Muscle layer of colon (tissue), 2 donors: Measurements from ENCODE around the gene HES2.
"Not testable (repeated sequence)": the region's sequence is repeated elsewhere in the genome, so short reads cannot be mapped to it uniquely, and the experiment has no call there.

ENCODE experiments used
- H3K27ac ChIP-seq: one replicate; pipeline ENCODE4 v1.7.0; 2013; ENCODE audit warnings: low read depth, mild to moderate bottlenecking, low read length, moderate library complexity
- H3K27me3 ChIP-seq, 2 donors: one replicate each; pipeline ENCODE4 v1.7.0; 2013; ENCODE audit warnings: low read length in 2 of 2, mild to moderate bottlenecking in 2 of 2; ENCODE audit not compliant: insufficient read depth in 2 of 2, control insufficient read depth in 1 of 2
- H3K36me3 ChIP-seq: one replicate; pipeline ENCODE4 v1.7.0; 2013; ENCODE audit warnings: mild to moderate bottlenecking, low read length; ENCODE audit not compliant: insufficient read depth
- H3K4me1 ChIP-seq: one replicate; pipeline ENCODE4 v1.7.0; 2013; ENCODE audit warnings: mild to moderate bottlenecking, low read length; ENCODE audit not compliant: insufficient read depth
- H3K4me3 ChIP-seq, 2 donors: one replicate each; pipeline ENCODE4 v1.7.0; 2013; ENCODE audit warnings: low read length in 2 of 2, low read depth in 1 of 2, mild to moderate bottlenecking in 1 of 2, moderate library complexity in 1 of 2
- H3K9ac ChIP-seq: one replicate; pipeline ENCODE4 v1.7.0; 2013; ENCODE audit warnings: low read length
- H3K9me3 ChIP-seq: one replicate; pipeline ENCODE4 v1.7.0; 2013; ENCODE audit warnings: mild to moderate bottlenecking, low read length
- donor health status: abdominal sarcoma.
- donor health status: Adenocarcinoma of cecum.

The HES2 gene

DNA sequence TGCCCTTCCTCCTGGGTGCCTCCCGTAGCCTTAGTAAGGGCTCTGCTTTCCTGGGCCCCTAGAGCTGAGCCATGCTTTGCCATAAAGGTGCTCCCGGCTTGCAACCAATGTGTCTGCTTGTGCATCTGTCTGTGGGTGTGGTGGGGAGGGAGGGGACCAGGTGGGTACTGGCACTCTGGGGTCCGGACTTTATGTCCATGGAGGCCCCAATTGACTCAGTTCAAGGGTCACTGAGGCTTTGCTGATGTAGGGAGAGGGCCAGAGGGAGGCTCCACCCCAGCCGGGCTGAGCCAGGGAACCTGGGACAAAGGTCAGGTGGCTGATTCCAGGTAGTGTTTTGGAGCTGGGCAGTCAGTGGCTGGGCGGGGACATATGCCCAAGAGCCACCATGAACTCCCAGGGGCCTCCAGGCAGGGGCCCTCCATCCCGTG lies 31.2 kb upstream of the HES2 start:
- H3K4me3 ChIP-seq: no peak overlapping the region
- peaks cover 18 to 67% of the 10 kb centered on the region in 2 donors for H3K27me3 ChIP-seq
- no peaks in the 10 kb centered on the region for H3K4me1 ChIP-seq
- no peaks in the 10 kb centered on the region for H3K9me3 ChIP-seq
- H3K27ac ChIP-seq: no peak overlapping the region
- no peaks in the 10 kb centered on the region for H3K36me3 ChIP-seq
- H3K9ac ChIP-seq: no peak overlapping the region

DNA sequence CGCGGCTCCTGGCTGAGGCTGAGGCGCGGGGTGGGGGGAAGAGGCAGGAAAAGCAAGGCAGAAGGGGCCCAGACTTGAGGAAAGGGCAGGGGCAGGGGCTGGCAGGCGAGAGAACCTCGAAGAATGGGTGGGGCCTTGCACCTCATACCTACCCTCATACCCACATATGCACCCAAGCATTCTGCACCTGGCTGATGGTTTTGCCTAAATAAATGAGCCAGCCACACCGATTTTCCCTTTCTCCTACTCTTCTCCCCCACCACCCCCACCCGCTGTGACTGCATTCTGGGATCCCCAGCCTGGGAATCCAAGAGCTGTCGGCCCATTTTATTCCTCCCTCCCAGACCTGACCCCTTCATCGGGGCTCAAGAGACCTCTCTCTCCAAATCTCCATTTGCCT lies 30.8 kb upstream of the HES2 start:
- not testable (repeated sequence) for H3K36me3 ChIP-seq, H3K27ac ChIP-seq, H3K9ac ChIP-seq, H3K4me1 ChIP-seq, H3K4me3 ChIP-seq, H3K9me3 ChIP-seq
- H3K27me3 ChIP-seq: peaks cover 18 to 64% of the 10 kb centered on the region in 2 donors

DNA sequence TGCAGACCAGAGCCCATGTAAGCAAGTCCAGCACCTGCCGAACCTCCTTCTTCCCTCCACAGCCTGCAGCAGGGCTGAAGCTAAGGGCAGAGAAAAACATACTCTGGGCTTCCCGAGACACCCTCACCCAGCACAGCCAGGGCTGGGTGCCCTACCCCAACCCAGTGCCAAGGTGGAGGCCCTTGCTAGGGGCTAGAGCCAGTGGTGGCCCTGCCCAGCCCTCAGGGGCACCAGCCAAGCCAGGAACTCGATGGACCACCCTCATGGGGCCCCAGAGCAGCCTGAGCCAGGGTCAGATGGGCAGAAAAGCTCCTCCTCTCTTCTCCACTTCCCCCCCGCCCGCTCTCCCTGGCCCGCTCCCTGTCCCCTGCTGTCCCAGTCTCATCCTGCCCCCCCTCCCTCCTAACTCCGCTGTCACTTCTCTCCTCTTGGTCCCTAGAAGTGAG lies 30.3 kb upstream of the HES2 start:
- H3K4me1 ChIP-seq: no peaks in the 10 kb centered on the region
- no peaks in the 10 kb centered on the region for H3K9me3 ChIP-seq
- H3K4me3 ChIP-seq: no peak overlapping the region
- no peak overlapping the region for H3K9ac ChIP-seq
- no peak overlapping the region for H3K27ac ChIP-seq
- H3K27me3 ChIP-seq: peaks cover 18 to 62% of the 10 kb centered on the region in 2 donors
- no peaks in the 10 kb centered on the region for H3K36me3 ChIP-seq

DNA sequence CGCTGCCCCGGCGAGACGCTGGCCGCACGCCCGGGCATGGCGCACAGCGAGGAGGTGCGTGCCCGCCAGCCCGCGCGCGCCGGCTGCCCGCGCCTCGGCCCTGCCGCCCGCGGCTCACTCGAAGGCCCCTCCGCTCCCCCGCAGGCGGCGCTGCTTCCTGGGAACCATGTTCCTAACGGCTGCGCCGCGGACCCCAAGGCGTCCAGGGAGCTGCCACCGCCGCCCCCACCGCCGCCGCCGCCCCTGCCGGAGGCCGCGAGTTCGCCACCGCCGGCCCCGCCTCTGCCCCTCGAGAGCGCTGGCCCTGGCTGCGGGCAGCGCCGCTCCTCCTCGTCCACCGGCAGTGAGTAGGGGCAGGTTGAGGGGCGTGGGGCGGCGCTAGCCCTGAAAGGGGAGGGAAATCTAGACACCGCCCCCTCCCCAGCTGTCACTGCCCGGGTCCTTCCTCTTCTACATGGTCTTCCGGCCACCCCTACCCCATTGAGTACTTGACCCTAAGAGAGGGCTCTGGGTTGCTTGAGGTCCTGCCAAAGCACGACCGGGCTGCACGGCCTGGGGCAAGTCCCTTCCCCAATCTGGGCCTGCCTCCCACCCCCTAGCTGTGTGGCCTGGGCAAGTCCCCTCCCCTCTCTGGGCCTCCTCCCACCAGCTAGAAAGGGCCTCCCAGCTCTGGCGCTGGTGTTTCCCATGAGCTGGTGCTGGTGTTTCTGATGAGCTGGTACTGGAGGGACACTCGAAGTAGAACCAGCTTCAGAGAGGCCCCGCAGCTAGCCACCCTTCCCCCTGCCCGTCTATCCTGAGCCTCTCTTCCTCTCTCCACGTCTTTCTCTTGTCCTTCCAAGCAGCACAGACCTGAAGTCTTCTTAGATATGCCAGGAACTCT lies 29.3 kb upstream of the HES2 start:
- Histone ChIP-seq H3K36me3 (no peaks in the 10 kb centered on the region), H3K4me1 (no peaks in the 10 kb centered on the region), H3K9me3 (no peaks in the 10 kb centered on the region), H3K27ac (no peak overlapping the region), H3K9ac (no peak overlapping the region), H3K4me3 (no peak overlapping the region), H3K27me3 (peaks cover 18 to 62% of the 10 kb centered on the region in 2 donors)

DNA sequence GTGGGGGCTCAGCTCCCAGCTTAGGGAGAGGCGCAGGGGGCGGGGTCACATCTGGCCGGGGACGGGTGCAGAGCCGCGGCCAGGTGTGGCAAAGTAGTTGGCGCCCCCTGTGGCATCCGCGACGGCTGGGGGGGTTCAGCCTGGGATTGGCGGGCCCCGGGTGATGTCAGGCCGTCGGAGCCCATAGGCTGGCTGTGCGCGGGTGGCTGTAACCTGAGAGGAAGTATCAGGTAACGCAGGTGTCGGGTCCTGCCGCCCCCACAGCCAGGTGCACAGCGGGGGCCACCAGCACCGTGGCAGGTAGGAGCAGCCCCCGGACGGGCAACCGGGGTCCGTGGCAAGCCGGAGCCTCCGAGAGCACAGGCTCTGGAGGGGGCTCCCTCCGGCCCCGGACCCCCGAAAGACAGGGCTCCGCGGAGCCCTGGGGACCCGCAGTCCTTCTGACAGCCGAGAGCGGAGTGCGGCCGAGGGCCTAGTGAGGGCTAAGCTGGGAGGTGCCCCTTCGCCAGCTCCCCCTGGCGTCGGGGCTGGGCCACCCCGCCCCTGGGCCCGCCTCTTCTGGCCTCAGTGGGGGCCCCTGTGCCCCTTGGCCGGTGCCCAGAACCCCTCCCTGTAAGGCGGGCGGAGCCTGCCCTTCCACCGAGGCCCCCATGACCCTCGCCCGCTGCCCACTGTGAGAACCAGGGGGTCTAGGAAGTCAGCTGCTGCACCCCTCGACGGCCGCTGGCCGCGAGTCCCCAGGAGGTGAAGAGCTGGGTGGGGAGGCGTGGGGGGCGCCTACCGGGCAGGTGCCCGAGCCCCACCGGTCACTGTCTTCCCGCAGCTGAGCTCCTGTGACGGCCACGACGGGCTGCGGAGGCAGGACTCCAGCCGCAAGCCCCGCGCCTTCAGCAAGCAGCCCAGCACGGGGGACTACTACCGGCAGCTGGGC lies 28.4 kb upstream of the HES2 start:
- Histone ChIP-seq H3K4me3 (no peak overlapping the region), H3K27ac (no peak overlapping the region)

DNA sequence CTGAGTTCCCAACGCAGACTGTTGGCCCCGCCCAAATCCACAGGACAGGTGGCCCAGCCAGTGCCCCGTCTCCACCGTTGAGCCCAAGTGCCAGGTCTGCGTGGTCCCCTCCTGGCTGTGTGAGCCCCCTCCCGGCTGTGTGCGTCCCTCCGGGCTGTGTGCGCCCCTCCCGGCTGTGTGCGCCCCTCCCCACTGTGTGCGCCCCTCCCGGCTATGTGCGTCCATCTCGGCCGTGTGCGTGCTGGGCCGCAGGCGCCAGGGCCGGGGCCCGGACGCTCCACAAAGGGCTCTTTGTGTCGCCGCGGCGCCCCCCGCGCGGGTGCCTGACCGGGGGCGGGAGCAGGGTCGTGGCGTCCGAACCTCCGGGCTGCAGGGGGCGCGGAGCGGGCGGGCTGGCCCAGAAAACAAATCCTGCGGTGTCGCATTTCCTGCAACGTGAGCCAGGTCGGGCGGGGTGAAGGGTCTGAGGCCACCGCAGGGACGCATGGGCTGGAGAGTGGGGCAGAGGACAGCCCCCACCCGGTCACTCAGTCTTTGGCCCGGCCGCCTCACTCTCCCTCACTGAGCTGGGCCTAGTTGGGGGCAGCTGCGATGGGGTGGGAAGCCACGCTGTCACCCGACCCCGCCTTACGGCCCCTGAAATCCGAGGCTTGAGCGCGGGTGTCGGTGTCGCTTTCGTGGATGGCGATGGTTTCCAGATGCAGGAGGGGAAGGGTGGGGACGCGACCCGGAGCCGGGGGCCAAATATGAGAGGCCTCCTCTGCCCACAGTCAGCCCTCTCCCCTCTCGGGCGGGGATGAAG lies 27.5 kb upstream of the HES2 start:
- no peak overlapping the region for H3K27ac ChIP-seq
- no peaks in the 10 kb centered on the region for H3K4me1 ChIP-seq
- H3K4me3 ChIP-seq: no peak overlapping the region
- H3K9ac ChIP-seq: no peak overlapping the region
- no peaks in the 10 kb centered on the region for H3K9me3 ChIP-seq
- H3K36me3 ChIP-seq: no peaks in the 10 kb centered on the region
- peaks cover 18 to 59% of the 10 kb centered on the region in 2 donors for H3K27me3 ChIP-seq

More for the DNA sequence above, 28.4 kb upstream of the HES2 start:
- Histone ChIP-seq H3K4me1 (no peaks in the 10 kb centered on the region), H3K9me3 (no peaks in the 10 kb centered on the region), H3K27me3 (peaks cover 18 to 62% of the 10 kb centered on the region in 2 donors), H3K36me3 (no peaks in the 10 kb centered on the region), H3K9ac (no peak overlapping the region)

DNA sequence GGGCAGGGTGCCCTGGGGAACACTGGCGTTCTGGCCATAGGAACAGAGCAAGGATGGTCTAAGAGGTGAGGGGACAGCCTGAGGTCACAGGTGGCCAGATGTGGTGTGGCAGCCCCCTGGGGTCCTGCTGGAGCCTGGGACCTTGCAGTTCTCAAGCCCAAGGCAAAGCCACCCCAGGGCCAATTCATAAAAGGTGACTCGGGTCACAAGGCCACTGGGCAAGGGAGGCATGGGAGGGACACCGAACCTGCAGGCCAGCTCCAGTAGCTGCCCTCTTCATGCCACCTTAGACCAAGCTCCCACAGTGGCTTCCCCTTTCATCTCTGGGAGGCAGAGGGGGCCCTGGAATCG lies 26.9 kb upstream of the HES2 start:
- Histone ChIP-seq H3K9ac (no peak overlapping the region), H3K4me3 (no peak overlapping the region), H3K27ac (no peak overlapping the region), H3K27me3 (peaks cover 18 to 58% of the 10 kb centered on the region in 2 donors), H3K36me3 (no peaks in the 10 kb centered on the region), H3K9me3 (no peaks in the 10 kb centered on the region), H3K4me1 (no peaks in the 10 kb centered on the region)

DNA sequence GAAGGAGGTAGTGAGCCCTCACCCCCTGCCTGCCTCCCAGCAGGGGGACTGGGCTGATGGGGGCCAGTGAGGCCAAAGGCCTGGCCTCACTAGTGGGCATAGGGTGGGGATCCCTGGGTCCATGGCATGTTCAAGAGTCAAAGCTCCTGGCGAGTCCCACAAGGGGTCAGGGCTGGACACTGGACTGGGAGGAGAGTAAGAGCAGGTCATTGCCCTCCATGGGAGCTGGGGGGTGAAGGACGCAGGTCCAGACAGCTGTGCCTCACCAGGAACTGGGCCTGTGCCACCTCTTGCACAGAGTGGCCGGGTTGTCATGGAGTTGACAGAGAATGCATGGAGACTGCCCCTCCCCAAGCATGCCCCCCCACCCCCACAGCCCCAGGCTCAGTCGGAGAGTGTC lies 26.2 kb upstream of the HES2 start:
- not testable (repeated sequence) for H3K9me3 ChIP-seq, H3K9ac ChIP-seq, H3K36me3 ChIP-seq, H3K4me3 ChIP-seq, H3K27ac ChIP-seq, H3K4me1 ChIP-seq
- peaks cover 24 to 57% of the 10 kb centered on the region in 2 donors for H3K27me3 ChIP-seq

DNA sequence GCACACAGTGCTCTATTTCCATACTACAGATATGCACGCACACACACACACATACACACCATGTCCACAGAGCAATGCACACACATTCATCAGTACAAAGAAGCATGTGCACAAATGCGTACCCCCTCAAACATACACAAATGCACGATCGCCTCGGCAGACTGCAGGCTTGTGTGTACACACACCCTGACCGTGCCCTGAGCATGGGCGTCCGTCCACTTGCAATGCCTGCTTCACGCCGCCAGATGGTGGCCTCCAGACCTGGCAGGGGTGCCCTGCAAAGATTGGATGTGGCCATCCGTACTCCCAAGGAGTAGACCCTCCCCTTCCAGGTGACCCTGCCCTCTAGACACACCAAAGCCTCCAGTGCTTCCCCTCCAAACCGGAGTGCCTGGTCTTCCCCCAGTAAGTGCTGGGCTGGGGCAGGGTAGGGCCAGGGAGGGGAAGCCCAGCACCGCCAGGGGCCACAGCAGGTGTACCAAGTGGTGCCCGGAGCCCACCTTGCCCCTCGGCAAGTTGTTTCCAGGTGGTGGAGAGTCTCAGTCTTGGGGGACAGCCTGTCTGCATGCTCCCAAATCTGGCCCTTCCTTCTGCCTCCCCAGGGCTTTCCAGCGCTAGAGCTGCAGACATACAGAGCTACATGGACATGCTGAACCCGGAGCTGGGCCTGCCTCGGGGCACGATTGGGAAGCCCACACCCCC lies 25.5 kb upstream of the HES2 start:
- H3K27me3 ChIP-seq: peaks cover 23 to 54% of the 10 kb centered on the region in 2 donors
- H3K27ac ChIP-seq: no peak overlapping the region

DNA sequence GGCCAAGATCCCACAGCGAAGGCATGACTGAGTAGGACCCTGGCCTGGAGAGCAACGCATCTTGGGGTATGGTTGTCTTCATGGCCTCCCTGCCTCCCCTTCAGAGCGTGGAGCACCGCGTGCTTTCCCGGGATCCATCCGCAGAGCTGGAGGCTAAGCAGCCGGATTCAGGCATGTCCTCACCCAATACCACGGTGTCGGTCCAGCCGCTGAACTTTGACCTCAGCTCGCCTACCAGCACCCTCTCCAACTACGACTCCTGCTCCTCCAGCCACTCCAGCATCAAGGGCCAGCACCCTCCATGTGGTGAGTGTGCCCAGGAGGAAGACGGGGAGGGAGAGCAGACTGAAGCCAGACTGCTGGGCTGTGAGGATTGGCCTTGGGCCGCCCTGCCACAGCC lies 24.7 kb upstream of the HES2 start:
- Histone ChIP-seq H3K9me3 (no peaks in the 10 kb centered on the region), H3K27me3 (peaks cover 15 to 54% of the 10 kb centered on the region in 2 donors), H3K4me3 (no peak overlapping the region), H3K4me1 (no peaks in the 10 kb centered on the region), H3K27ac (no peak overlapping the region), H3K36me3 (no peaks in the 10 kb centered on the region), H3K9ac (no peak overlapping the region)

More for the DNA sequence above, 25.5 kb upstream of the HES2 start:
- Histone ChIP-seq H3K9me3 (no peaks in the 10 kb centered on the region), H3K36me3 (no peaks in the 10 kb centered on the region), H3K4me3 (no peak overlapping the region), H3K9ac (no peak overlapping the region), H3K4me1 (no peaks in the 10 kb centered on the region)
